Kasumi-1 (cell line): ENCODE results near the gene SEL1L3.

Source experiments
- DNase-seq, 2 experiments: peaks; one replicate each; lab custom pipeline; 2025; lab: John Stamatoyannopoulos, UW

SEL1L3 gene

GRCh38 chr4:25790024-25790423, 72.8 kb downstream of the SEL1L3 start:
- no peak for DNase-seq

GRCh38 chr4:25788703-25789238, 74.0 kb downstream of the SEL1L3 start:
- DNase-seq = no peak

GRCh38 chr4:25786497-25787065, 76.2 kb downstream of the SEL1L3 start:
- no peak for DNase-seq

DNA sequence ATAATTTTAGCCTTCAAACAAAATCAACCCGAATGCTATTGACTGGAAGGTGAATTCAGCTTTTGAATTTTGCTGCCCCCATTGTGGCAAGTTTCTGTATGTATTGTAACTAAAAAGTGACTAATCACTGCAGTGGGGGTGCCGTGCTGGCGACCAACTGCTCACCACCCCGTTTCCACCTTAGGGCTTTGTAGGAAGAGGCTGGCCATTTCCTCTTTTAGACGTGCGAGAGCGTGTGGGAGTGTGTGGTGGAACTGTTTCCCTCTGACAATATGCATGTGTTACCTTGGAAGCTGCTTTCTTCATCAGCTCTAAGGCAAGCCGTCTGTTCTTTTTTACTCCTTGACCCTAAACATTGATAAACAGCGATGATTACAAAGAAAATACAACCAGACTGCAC, 78.8 kb downstream of the SEL1L3 start:
- DNase-seq = peak; percentile 63 to 79

- DNase-seq = no peak
Observed at GRCh38 chr4:25783126-25783525, 79.7 kb downstream of the SEL1L3 start.

GRCh38 chr4:25782482-25782881, 80.3 kb downstream of the SEL1L3 start:
- DNase-seq = no peak

DNA sequence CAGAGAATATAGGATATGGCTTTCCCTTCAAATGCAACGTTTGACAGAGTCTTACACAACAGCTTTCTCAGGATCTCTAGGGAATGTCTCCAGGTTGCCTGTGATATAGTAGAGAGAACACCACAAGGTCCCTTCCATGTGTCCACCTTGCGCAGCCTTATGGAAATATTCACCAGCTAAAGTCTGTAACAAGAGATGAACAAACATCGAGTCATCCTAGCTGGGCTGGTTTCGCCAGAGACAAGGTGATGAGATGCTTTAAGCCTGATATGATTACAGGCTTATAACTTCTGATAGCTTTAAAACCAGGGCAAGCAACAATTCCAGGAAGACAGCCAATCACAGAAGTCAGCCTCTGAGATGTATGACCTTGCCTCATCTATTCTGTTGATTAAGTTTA, 83.8 kb downstream of the SEL1L3 start:
- no peak for DNase-seq

DNA sequence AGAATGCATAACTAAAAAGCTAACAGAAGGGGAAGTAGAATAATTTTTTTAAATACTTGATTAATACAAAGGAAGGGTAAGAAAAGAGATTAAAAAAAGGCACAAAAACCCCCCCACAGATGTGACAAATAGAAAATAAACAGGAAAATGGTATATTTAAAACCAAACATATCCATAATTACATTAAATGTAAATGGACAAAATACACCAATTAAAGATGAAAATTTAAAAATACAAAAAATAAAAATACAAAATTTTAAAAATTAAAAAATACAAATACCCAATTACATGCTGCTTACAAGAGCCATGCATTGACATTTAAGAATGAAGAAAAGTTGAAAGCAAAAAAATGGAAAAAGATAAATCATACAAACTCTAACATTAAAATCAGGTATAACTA, 86.0 kb downstream of the SEL1L3 start:
- DNase-seq = no peak

DNA sequence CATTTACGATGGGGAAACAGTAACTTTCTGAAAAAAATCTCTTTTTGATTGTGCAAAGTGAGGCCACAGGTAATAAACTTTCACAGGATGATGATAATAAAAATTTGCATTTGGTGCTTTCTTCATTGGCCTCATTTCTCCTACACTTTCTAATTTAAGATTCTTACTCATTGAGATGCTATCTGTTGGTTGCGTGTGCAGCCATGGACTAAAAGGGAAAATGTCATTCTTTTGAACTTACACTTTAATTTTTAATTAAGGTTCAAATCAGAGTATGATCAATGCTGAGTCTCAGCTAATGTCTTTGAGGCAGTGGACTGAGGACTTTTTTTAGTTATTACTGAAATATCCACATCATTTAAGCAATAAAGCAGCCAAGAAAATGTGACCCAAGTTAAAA, 87.6 kb downstream of the SEL1L3 start:
- no peak for DNase-seq

DNA sequence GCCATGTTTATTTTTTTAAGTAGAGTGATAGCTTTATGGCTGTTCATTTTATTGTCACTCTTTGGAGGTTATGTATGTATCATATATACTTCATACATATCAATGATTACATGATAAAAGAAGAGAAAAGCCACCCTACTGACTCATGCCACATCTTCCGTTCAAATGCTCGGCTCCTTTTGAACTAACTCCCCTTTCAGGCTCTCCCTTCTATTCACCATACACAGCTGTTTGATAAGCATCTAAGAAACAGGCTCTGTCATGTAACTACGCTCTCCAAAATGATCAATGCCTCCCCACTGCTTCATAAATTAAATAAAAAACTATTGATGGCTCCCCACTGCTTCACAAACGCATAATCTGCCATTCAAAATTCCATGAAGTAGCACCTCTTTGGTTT, 89.4 kb downstream of the SEL1L3 start:
- no peak for DNase-seq

GRCh38 chr4:25771672-25772071, 91.1 kb downstream of the SEL1L3 start:
- no peak for DNase-seq

DNA sequence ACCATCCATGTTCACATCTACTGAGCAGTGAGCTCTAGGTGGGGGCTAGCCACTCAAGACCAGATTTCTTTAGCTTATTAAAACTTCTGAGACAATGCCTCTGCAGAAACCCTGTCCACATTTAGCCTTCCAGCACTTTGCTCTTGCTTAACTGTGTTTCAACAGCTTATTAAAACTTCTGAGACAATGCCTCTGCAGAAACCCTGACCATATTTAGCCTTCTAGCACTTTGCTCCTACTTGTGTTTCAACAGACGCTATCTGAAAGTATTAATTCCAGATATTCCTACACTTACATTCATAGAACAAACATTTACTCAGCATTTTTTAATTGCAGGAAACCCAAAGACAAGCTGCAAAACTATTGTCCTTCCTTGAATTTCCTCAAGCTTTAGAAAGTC, 91.9 kb downstream of the SEL1L3 start:
- no peak for DNase-seq

DNA sequence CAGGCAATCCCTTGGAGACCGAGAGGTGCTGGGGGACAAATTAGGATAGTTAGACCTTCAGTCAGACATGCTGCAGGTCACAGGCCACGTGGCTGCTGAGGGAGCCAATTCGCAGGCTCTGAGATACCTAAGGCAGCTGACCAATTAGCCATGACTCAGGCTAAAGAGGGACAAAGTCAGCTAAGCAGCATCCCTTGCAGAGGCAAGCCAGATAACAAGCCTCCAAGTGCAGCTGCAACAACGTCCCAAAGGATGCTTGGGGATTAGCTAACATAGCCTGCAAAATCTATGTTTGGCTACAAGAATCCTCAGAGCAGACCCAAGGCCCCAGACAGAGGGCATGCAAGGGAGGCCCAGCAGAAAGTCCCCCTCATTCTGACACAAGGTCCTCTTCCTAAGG, 93.5 kb downstream of the SEL1L3 start:
- no peak for DNase-seq

- peak; percentile 57 to 87 for DNase-seq
Observed at GRCh38 chr4:25767877-25768725, 94.7 kb downstream of the SEL1L3 start.

DNA sequence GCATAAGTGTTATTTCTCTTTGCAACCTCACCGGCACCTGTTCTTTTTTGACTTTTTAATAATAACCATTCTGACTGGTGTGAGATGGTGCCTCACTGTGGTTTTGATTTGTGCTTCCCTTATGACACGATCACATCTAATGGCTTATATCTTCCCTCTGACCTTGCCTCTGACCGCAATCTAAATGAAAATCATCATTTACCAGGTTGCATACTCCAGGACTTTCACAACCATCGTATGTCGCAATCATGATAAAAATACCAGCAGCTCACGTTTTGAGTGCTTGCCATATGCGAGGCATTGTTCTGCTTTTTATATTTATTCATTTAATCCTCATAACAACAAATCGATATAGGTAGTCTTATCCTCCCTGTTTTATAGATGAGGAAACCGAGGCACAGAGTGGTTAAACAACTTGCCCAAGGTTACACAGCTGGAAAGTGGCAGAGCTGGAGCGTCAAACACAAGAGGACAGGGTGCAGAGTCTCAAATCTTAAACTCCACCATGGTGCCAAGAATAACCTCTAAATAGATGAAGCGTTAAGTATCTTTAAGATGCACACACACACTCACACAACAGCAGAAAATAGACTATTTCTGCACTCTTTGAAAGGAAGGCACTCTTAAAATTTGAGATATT, 102.2 kb downstream of the SEL1L3 start:
- no peak for DNase-seq

DNA sequence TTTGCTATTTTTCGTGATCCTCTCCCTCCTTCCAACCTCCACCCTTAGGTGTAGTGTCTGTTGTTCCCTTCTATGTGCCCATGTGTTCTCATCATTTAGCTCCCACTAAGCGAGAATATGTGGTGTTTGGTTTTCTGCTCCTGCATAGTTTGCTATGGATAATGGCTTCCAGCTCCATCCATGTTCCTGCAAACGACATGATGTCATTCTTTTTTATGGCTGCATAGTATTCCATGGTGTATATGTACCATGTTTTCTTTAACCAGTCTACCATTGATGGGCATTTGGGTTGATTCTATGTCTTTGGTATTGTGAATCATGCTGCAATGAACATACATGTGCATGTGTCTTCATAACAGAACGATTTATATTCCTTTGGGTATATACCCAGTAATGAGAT, 102.7 kb downstream of the SEL1L3 start:
- no peak for DNase-seq

GRCh38 chr4:25759101-25759500, 103.7 kb downstream of the SEL1L3 start:
- DNase-seq = no peak

- no peak for DNase-seq
Observed at GRCh38 chr4:25757452-25757851, 105.3 kb downstream of the SEL1L3 start.

DNA sequence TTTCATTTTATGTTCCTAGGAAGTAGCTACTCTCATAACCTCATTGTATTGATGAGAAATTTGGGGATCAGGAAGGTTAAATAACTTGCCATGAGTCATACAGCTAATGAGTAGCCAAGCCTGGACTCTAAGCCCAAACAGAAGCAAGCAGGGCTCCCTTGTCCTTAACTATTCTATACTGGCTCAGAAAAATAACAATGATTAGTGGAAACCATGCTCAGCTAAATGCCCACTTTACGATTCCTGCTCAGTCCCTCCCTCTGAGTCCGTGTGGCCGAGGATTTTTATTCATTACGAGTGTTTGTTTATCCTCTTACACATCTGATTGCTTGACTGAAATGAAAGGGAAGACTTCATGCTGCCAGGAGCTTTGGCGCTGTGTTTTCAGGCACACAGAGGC, 106.3 kb downstream of the SEL1L3 start:
- no peak for DNase-seq

DNA sequence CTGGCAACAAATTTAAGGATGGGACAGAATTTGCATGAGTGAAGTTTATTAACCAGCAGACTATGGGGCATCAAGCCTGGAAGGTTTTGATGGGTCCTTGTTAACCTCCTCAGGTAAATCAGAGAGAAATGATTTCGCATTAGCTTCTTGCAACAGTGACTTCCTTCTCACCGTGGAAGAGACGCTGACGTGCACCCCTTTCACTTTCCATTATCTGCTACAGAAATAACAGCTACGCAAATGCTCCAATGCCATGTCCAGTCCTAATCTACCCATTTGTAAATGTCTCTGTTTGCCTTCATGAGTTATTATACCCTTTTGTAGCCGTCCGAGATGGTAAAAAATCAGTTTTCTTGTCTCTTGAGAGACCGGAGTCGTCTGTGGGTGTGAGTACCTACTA, 106.9 kb downstream of the SEL1L3 start:
- no peak for DNase-seq

DNA sequence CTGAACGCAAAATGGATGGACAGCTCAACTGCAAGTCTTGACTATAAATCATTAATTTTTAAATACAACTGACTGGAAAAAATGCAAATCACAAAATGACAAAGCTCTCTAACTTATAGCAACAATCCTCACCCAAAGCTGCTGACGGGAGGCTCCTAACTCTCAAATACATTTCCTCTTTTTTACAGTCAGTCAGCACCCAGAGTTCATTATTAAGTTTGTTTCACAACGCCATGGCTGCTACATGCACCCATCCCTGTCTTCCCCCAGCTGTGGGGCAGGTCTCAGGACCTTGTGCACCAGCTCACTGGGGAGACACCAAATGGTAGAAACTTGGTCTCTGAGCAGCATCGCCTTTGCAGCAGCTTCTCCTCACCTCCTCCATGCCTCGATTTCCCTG, 109.5 kb downstream of the SEL1L3 start:
- DNase-seq = no peak

DNA sequence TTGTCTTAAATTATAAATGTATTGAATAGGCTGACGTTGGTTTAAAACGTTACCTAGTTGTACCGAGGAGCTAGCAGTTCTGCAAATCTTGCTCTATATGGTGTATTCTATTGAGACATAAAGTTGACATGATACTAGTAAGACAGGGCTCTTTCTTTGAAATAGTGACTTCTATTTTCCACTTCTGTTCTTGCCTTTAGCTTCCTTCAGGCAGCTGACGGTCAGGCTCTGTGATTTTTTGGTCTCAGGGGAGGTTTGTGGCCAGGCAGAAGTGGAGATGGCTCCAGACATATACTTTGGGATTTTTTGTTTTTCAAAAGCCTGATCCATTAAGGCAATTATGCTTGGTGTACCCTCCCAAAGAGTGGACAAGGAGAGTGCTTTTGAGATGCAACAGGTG, 111.9 kb downstream of the SEL1L3 start:
- no peak for DNase-seq

DNA sequence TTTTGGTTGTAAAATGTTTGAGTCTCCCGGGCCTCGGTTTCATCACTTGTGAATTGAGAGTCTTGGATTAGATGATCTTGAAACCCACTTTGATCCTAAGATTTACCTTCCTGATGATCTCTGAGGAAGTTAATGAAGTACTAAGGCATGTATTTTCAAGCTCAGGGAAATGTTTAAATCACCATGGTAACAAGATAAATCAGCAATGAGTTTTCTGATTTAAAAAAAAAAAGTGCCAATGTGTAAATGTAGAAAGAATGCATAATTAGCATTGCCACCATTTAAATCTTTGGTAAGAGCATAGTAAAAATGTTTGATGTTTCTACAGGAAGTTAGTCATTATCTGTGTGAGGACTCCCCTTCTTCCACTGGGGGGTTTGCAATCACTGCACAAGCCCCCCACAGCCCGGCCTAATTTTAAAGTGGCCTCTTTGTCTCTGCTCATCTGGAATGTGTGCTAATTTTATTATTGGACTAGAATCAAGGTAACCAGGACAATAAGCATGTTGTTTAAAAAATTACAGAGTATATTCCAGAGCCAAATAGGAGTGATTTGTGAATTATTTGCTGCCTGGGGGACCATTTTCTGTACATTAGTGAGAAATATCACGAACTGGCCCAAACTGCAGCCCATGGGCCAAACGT, 113.5 kb downstream of the SEL1L3 start:
- DNase-seq = no peak
